ENCODE data around the gene TNIP1.
A peak's percentile ranks its signal among the peaks of the same experiment; 100 is the strongest.

The TNIP1 gene

DNA sequence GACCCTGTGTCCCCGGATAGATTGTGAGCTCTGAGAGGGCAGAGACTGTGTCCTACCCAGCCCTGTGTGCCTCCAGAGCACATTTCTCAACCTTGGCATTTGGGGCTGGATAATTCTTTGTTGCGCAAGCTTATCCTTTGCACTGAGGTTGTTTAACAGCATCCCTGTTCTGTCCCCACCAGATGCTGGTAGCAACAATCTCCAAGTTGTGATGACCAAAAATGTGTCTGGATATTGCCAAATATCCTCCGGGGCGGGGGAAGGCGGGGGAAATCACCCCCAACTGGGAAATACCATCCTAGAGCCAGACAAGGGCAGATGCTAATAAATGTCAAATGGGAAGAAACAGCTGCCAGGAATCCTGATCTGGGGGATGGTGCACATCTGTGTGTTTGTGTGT, 24.0 kb upstream of the TNIP1 start:
- no peak for DNase-seq

GRCh38 chr5:151101746-151102145, 20.9 kb upstream of the TNIP1 start:
- no peak for DNase-seq

- no peak for DNase-seq
Measured at GRCh38 chr5:151101151-151101550, 20.3 kb upstream of the TNIP1 start.

GRCh38 chr5:151100681-151101080, 19.8 kb upstream of the TNIP1 start:
- DNase-seq = no peak

GRCh38 chr5:151098768-151099121, 17.9 kb upstream of the TNIP1 start:
- DNase-seq = no peak

DNA sequence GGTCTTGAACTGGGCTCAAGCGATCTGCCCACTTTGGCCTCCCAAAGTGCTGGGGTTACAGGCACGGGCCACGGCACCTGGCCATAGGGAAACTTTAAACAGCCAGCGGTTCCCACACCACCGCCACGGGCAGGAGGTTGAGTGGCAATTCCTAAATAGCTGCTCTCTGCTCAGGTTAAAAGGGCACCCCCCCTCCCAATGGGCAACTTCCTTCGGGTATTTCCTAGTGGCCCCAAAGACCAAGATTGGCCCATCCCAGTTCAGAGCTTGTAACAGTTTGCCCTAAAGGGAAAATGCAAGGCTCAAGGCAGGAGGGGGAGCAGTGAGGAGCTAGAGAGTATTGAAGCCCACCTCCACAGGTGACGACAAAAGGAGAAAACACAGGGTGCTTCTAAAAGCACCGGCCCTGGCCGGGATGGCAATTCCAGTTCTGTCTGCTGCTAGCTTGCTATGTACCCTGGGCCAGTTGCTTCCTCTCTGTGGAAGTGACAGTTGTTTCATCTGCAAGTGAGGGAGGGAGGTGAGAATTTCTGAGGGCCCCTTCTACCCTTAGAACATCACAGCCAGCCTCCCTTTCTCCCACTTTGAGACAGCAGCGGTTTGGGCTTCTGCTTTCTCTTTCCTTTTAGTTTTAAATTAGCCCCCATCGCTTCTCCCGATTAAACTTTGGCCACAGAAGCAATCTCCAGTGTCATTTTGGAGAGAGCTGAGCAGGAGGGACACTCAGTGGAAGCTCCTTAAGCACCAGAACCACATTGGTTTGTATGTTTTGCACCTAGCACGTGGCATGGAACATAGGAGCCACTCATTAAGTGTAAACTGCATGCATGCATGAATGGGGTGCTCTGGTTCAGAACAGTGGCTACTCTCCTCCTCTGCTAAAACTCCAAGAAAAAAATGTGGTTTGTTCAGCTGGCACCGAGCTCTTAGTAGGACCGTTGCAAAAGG, 17.3 kb upstream of the TNIP1 start:
- DNase-seq = peak; percentile 51

- no peak for DNase-seq
Measured at GRCh38 chr5:151097061-151097460, 16.2 kb upstream of the TNIP1 start.

DNA sequence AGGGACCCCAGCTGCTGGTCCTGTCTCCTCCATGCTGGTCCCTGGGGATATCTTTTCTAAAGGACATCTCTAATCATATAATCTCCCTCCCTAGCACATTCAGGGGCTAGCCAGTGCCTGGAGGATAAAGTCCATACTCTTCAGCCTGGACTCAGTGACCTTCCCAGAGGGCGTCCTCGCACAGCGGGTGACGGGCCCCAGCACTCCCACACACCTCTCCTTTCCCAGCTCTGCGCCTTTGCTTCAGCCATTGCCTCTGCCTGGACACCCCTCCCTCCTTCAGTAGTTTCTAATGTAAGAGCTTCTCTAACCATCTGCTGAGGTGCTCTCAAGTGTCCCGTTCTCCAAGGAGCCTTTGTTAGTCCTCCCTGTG, 15.2 kb upstream of the TNIP1 start:
- no peak for DNase-seq

GRCh38 chr5:151095341-151096000, 14.6 kb upstream of the TNIP1 start:
- DNase-seq = no peak

DNA sequence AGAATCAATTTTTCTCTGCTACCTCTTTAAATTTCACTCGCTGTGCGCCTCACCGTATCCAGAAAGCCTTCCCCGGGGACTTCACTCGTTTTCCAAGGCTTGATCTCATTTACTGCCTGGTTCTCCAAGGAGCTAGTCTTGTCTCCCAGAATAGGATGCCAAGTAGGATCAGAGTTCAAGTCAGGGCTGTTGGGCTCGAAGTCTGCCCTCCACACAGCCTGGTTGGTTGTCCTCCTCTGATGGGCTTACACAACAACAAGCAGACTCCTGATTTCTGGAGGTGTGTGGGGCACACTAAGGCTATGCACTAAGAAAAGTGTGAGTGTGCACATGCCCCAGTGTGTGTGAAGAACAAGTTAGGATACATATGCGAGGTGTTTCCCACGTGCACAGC, 14.0 kb upstream of the TNIP1 start:
- no peak for DNase-seq

DNA sequence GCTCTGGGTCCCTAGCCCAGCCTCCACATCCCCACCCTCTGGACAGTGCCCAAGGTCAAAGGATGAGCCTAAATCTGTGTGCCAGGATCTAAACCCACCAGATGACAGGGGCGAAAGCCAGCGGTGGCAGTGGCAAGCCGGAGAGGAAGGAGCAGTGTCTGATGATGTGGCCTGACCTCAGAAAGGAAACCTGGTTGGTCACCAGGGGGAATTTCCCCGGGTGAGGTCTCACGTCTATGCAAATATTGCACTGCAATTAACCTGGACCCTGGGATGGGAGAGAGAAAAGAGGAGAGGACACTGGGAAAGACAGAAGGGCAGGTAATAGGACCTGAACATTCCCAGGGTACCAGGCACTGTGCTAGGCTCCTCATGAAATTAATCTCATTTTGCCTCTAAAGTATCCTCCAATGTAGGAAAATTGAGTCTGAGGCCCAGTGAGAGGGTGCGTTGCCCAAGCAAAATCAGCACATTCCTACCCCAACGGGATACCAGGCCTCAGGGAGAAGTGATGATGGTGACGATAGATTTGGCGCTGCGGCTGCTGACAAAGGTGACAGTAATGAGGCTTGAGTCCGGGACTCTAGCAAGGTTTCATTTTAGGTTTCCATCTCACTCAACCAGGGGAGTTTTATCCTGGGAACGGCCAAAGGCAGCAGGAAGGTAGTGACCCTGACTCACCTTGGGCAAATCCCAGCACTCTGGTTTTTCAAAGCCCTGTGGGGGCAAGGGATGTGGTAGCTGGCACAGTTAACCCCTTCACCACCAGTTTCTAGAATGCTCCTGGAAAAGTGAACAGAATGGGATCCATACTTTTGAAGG, 13.4 kb upstream of the TNIP1 start:
- DNase-seq = no peak

- no peak for DNase-seq
Measured at GRCh38 chr5:151093476-151093889, 12.6 kb upstream of the TNIP1 start.

DNA sequence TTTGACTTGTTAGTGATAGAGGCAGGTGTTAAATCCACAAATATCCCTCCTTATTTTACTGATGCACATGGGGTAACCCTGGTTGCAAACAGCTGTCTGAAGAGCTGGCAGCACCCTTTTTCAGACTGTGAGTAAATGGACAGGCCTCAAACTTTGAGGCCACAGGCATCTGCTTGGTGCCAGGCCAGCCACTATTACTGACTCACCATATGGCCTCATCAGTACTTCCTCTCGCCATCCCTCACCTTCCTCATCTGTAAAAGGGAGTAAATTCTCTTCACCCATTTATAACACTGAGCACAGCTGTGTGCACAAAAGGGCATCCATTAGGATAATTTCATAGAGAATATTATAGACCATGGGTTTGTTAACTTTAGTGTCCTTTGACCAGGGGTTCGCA, 11.9 kb upstream of the TNIP1 start:
- no peak for DNase-seq

GRCh38 chr5:151089726-151090125, 8.9 kb upstream of the TNIP1 start:
- no peak for DNase-seq

DNA sequence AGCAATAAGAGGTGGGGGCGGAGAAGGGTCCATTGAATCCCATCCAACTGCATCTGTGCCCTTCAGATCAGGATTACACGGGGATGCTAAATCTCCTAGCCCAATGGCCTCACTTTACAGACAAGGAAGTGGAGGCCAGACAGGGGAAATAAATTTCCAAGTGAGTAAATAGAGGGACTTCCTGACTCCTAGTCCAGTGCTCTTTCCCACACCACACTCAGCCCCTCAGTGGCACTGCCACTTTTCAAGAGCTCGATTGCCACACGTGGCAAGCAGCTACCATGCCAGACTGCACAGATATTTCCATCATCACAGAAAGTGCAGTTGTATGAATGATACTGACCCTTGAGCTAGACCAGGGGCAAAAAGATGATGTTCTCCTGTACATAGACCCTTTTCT, 8.2 kb upstream of the TNIP1 start:
- no peak for DNase-seq

- DNase-seq = no peak
Measured at GRCh38 chr5:151087486-151087885, 6.7 kb upstream of the TNIP1 start.

DNA sequence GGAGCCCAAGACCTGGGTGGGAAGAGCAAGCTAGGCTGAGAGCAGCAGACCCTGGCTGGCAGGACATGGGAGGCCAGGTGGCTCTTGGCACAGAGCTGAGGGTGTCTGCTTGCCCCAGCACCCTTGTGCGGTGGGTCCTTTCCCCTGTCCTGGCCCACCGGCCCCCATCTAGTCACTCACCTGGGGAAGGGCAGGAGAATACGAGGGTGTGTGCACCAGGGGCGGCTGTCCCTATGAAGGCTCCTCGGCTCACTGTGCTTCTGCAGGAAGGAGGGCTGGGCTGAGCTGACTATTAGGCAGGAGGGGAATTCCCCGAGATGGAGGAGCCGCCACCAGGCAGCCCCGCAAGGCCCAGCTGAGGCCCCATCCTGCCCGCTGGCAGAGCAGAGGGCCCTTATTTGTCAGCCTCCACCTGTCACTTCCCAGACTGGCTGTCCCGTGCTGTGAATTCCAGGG, 6.1 kb upstream of the TNIP1 start:
- no peak for DNase-seq

DNA sequence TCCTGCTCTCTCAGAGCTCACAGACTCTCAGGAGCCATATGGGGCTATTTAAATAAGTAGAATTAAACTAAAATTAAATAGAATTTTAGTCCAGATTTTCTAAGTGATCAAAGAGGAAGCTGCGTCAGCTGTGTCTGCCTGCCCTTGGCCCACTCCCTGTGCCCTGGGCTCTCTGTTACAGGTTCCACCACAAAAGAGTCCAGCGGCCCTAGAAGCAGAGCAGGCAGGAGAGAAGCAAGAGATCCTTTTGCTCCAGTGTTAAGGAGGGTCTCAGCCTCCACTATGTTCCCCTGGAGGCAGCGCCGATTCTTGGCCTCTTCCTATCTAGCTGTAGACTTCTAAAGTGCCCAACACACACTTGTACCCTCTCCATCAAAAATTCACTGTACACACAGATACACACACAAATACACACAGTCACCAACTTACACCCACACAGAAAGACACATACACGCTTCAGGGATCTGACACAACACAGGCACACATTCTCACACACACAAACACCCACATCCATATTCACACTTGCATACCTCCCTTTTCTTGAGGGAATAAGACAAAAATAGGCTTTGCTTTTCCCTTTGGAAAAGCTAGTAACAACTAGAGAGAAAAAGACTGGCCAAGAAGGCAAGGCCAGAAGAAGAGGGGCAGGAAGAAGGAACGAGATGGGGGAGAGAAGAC, 5.5 kb upstream of the TNIP1 start:
- DNase-seq = no peak

DNA sequence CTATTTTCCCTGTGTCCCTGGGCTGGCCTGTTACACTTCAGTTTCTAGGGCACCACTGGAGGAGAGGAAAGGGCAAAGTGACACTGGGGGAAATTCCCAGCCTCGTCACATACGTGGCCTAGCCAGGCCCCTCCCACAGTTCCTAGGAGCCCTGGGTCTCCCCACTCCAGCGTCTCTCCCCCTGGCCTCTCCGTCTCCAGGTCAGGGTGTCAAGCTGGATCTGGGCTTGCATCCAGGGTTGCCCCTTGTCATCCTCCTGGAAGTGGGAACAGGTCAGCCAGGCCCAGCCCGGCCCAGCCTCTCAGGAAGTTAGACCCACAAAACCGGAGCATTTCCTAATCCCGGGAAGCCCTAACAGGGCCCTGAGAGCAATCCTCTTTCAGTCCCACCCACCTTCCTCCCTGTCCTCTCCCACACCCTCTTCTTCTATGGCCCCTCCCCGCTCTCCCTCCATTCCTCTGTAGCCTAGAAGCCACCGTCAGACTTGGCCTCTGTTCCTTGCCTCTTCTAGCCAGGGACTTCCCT, 4.7 kb upstream of the TNIP1 start:
- no peak for DNase-seq

- DNase-seq = no peak
Measured at GRCh38 chr5:151084363-151084762, 3.5 kb upstream of the TNIP1 start.

- no peak for DNase-seq
Measured at GRCh38 chr5:151083081-151083676, 2.3 kb upstream of the TNIP1 start.

- DNase-seq = no peak
Measured at GRCh38 chr5:151082282-151082902, 1.6 kb upstream of the TNIP1 start.

Data from GDM1 (cell line).